Measurements from ENCODE around the gene GOT2. TPM values are rescaled to one million over a fixed set of nuclear protein-coding genes. Genes with fewer than 3 reads are reported as not detected.

Gene GOT2
- 10 to 100 TPM; 16.8 to 22.9 (median 19.1) TPM for total RNA-seq

GRCh38 chr16:58733671-58734458 is at the start of gene GOT2:
Gene GOT2 (minus strand): TSS chr16:58734316. CDS start chr16:58734228, 88 bp downstream.
- no peak for TF ChIP-seq CTCF (IDR thresholded peaks at IDR 0.05; ENCODE audit: low read depth)

GRCh38 chr16:58773870-58774269 is 39.8 kb upstream of the GOT2 start:
- no peak for TF ChIP-seq CTCF (IDR thresholded peaks at IDR 0.05; ENCODE audit: low read depth)

GRCh38 chr16:58768145-58768544 is 34.0 kb upstream of the GOT2 start:
- TF ChIP-seq CTCF (IDR thresholded peaks at IDR 0.05; ENCODE audit: low read depth), result no peak

GRCh38 chr16:58767581-58767980 is 33.5 kb upstream of the GOT2 start:
- TF ChIP-seq CTCF (IDR thresholded peaks at IDR 0.05; ENCODE audit: low read depth), result no peak

- no peak for TF ChIP-seq CTCF (IDR thresholded peaks at IDR 0.05; ENCODE audit: low read depth)
Measured at GRCh38 chr16:58756650-58757332, 22.7 kb upstream of the GOT2 start.

GRCh38 chr16:58755989-58756649 is 22.0 kb upstream of the GOT2 start:
- TF ChIP-seq CTCF (IDR thresholded peaks at IDR 0.05; ENCODE audit: low read depth), result no peak

- TF ChIP-seq CTCF (IDR thresholded peaks at IDR 0.05; ENCODE audit: low read depth), result no peak
Measured at GRCh38 chr16:58753711-58754134, 19.6 kb upstream of the GOT2 start.

Measured in subcutaneous adipose tissue (tissue), 4 donors.